Mucosa of descending colon (tissue), 3 donors: ENCODE results near the gene HMMR. TPM values are rescaled to one million over a fixed set of nuclear protein-coding genes. Genes with fewer than 3 reads are reported as not detected.
A peak's percentile ranks its signal among the peaks of the same experiment; 100 is the strongest.

Source experiments
- ATAC-seq: fragments of 200-7000 bp; cut with Tn5 transposase; one replicate; pipeline ENCODE4 v1.9.1; 2020; ENCODE audit warnings: mild to moderate bottlenecking, moderate library complexity
- DNase-seq, 3 donors: peaks; one replicate each; pipeline ENCODE4 v3.0.0-alpha.2; 2020
- H3K36me3 ChIP-seq: fragments of 200-600 bp; one replicate; pipeline ENCODE4 v1.8.0; 2021; ENCODE audit warnings: low read depth, mild to moderate bottlenecking
- H3K4me1 ChIP-seq: fragments of 200-600 bp; one replicate; pipeline ENCODE4 v1.8.0; 2021; ENCODE audit warnings: low read depth, mild to moderate bottlenecking
- H3K4me3 ChIP-seq: fragments of 200-600 bp; one replicate; pipeline ENCODE4 v1.8.0; 2021; ENCODE audit warnings: mild to moderate bottlenecking
- H3K9me3 ChIP-seq: fragments of 200-600 bp; one replicate; pipeline ENCODE4 v1.8.0; 2021; ENCODE audit warnings: mild to moderate bottlenecking
- intact Hi-C, 2 donors: fragments of 100-400 bp; cut with DNase I in 1 of 2; cut with micrococcal nuclease in 1 of 2; formaldehyde crosslinking; loops; one replicate each; pipeline versions ENCODE4 v1.11.0 to v1.11.1; 2022; cut with DNase I, micrococcal nuclease
- total RNA-seq, 3 donors: library from RNA; stranded (reverse); fragmentation: NEBNext Ultra II Directional in 2 of 3; extraction: Animal tissue kit (Norgen Biotek cat#: 25700) in 2 of 3; gene quantifications; one replicate each; pipeline versions ENCODE4 v1.2.1 to v1.2.4, GENCODE V29; 2021 to 2023
- TF ChIP-seq, protein P1 (sequence below): fragments of 200-600 bp; IDR thresholded peaks from one replicate; pipeline ENCODE4 v1.8.0; 2022; ENCODE audit warnings: antibody characterized with exemption, mild to moderate bottlenecking
- donor health status: DM: no; HTN: no; CAD: no; lungs with moderate emphysema.
- donor health status: DM: no; HTN: no; CAD: no.
- donor health status: DM: no; HTN: yes; CAD: no.

HMMR gene
- total RNA-seq, 3 donors from 2014 or later, result 2.3 to 19.0 (median 4.0) TPM

DNA sequence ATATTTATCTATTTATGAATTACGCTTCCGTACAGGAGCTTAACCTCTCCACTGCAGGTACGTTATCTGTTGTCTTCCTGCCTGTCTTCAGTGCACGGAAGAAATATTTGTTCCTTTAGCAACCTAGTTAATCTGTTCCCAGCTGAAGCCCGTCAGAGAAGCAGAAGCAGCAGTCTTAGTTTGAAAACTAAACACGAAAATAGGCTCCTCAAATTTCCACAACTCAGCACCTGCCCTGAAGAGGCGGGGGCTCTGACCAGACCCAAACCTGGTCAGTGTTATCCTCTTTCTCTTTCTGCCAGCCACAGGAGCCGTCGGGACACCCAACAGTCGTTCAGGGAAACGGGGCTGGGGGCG lies 992 bp upstream of the HMMR start:
- ATAC-seq, result peak; percentile 1
- H3K4me1 ChIP-seq, result peaks cover 5% of the 10 kb centered on the region
- intact Hi-C loops, result no loop called here
- peak overlapping the region; percentile 38 for H3K4me3 ChIP-seq
- DNase-seq, result no peak
- no peaks in the 10 kb centered on the region for H3K9me3 ChIP-seq
- no peaks in the 10 kb centered on the region for H3K36me3 ChIP-seq
- TF ChIP-seq, protein P1, sequence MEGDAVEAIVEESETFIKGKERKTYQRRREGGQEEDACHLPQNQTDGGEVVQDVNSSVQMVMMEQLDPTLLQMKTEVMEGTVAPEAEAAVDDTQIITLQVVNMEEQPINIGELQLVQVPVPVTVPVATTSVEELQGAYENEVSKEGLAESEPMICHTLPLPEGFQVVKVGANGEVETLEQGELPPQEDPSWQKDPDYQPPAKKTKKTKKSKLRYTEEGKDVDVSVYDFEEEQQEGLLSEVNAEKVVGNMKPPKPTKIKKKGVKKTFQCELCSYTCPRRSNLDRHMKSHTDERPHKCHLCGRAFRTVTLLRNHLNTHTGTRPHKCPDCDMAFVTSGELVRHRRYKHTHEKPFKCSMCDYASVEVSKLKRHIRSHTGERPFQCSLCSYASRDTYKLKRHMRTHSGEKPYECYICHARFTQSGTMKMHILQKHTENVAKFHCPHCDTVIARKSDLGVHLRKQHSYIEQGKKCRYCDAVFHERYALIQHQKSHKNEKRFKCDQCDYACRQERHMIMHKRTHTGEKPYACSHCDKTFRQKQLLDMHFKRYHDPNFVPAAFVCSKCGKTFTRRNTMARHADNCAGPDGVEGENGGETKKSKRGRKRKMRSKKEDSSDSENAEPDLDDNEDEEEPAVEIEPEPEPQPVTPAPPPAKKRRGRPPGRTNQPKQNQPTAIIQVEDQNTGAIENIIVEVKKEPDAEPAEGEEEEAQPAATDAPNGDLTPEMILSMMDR, result no peak

- ATAC-seq, result peak; percentile 90
- intact Hi-C loops, result no loop called here
- Histone ChIP-seq H3K9me3 (no peaks in the 10 kb centered on the region), H3K4me1 (peaks cover 5% of the 10 kb centered on the region), H3K4me3 (peak within 1 kb of the TSS; percentile 38), H3K36me3 (no peaks in the 10 kb centered on the region)
- DNase-seq, result peak; percentile 94 to 96 (median 96)
- TF ChIP-seq, protein P1, result no peak
Observed at GRCh38 chr5:163459819-163460561, 442 bp upstream of the HMMR start, which contains the start of gene NUDCD2. TSS of gene NUDCD2 (minus strand) at chr5:163460102. CDS start at chr5:163460050, 52 bp downstream.

DNA sequence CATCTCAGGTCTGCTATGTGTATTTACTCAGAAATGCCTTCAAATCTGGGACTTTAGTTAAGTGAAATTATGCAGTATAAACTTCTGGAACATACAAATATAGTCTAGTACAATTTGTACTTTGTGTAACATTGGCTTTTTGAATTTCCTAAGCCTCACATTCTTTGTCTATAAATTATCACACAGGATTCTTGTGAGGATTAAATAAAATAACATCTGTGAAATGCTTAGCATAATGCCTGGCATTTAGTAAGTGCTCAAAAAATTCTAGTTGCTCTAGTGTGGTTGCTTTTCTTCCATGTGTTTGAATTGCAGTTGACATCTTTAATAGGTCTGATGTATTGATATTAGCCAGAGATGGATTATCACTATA lies 2.6 kb downstream of the HMMR start:
- TF ChIP-seq, protein P1, result no peak
- Histone ChIP-seq H3K4me1 (peaks cover 5% of the 10 kb centered on the region), H3K36me3 (no peaks in the 10 kb centered on the region), H3K4me3 (no peak overlapping the region), H3K9me3 (no peaks in the 10 kb centered on the region)
- ATAC-seq (no peak), DNase-seq (no peak)
- intact Hi-C loops, result no loop called here

GRCh38 chr5:163467682-163468081 lies 7.2 kb downstream of the HMMR start:
- Histone ChIP-seq H3K36me3 (no peaks in the 10 kb centered on the region), H3K4me1 (no peaks in the 10 kb centered on the region), H3K9me3 (no peaks in the 10 kb centered on the region), H3K4me3 (no peak overlapping the region)
- TF ChIP-seq, protein P1, result no peak
- intact Hi-C loops, result no loop called here
- DNase-seq (no peak), ATAC-seq (no peak)

GRCh38 chr5:163473635-163474243 lies 13.3 kb downstream of the HMMR start:
- DNase-seq, result no peak
- TF ChIP-seq, protein P1, result no peak
- H3K4me1 ChIP-seq, result no peaks in the 10 kb centered on the region
- no peaks in the 10 kb centered on the region for H3K36me3 ChIP-seq
- no peak overlapping the region for H3K4me3 ChIP-seq
- ATAC-seq, result no peak
- intact Hi-C loops, result no loop called here
- no peaks in the 10 kb centered on the region for H3K9me3 ChIP-seq
